OCI-LY7 (cell line): Measurements from ENCODE around the gene NCAM1. TPM values are rescaled to one million over a fixed set of nuclear protein-coding genes. Genes with fewer than 3 reads are reported as not detected.
"Not testable (repeated sequence)": the region's sequence is repeated elsewhere in the genome, so short reads cannot be mapped to it uniquely, and the experiment has no call there.

Experiments used
- BruUV-seq: library from RNA; stranded (reverse); fragments of 400-500 nt; replicated peaks from 2 replicates; lab custom pipeline; 2021; lab: Mats Ljungman, UMichigan
- CTCF ChIA-PET: fragments of 300-600 bp; sonication (Branson Sonifier 250); formaldehyde crosslinking; loops from one replicate; lab custom pipeline; 2022; ENCODE audit warnings: antibody characterized with exemption; ENCODE audit not compliant: unreplicated experiment; lab: Charles Lee
- POLR2A ChIA-PET: fragments of 300-600 bp; sonication (Branson Sonifier 250); formaldehyde crosslinking; loops from one replicate; lab custom pipeline; 2022; ENCODE audit warnings: antibody characterized with exemption; lab: Charles Lee
- DNase-seq: peaks from one replicate; pipeline ENCODE4 v3.0.0-alpha.2; 2015; ENCODE audit warnings: low spot score
- H2AFZ ChIP-seq: fragments of 200-600 bp; sonication (generic), shearing (Covaris generic); 2 replicates; pipeline ENCODE4 v1.6.1; 2014; ENCODE audit warnings: mild to moderate bottlenecking, antibody characterized with exemption, low read length, moderate library complexity
- H3K27ac ChIP-seq: fragments of 200-600 bp; sonication (generic); 2 replicates; pipeline ENCODE4 v1.5.1; 2014; ENCODE audit warnings: mixed run types, low read depth, mild to moderate bottlenecking, moderate library complexity, low read length, inconsistent platforms; ENCODE audit not compliant: poor library complexity, severe bottlenecking
- H3K36me3 ChIP-seq: fragments of 200-600 bp; sonication (generic); 2 replicates; pipeline ENCODE4 v1.6.1; 2014; ENCODE audit warnings: mild to moderate bottlenecking, antibody characterized with exemption, low read length, moderate library complexity, mixed read lengths; ENCODE audit not compliant: insufficient read depth
- H3K4me1 ChIP-seq: fragments of 200-600 bp; sonication (generic); 2 replicates; pipeline ENCODE4 v1.5.1; 2014; ENCODE audit warnings: mild to moderate bottlenecking, low read length; ENCODE audit not compliant: insufficient read depth, poor library complexity, severe bottlenecking
- H3K4me2 ChIP-seq: fragments of 200-600 bp; sonication (generic); 2 replicates; pipeline ENCODE4 v1.6.1; 2014; ENCODE audit warnings: mild to moderate bottlenecking, low read length
- H3K4me3 ChIP-seq: fragments of 200-600 bp; sonication (generic); 2 replicates; pipeline ENCODE4 v1.5.1; 2014; ENCODE audit warnings: mild to moderate bottlenecking, low read depth, low read length; ENCODE audit not compliant: poor library complexity, severe bottlenecking
- H3K79me2 ChIP-seq: fragments of 200-600 bp; sonication (generic); 2 replicates; pipeline ENCODE4 v1.6.1; 2016; ENCODE audit warnings: low read depth, mild to moderate bottlenecking, low read length, moderate library complexity, mixed read lengths; ENCODE audit not compliant: insufficient read depth
- H3K9me2 ChIP-seq: fragments of 200-600 bp; sonication (generic); 2 replicates; pipeline ENCODE4 v1.6.1; 2016; ENCODE audit warnings: mild to moderate bottlenecking, low read length, mixed read lengths; ENCODE audit not compliant: insufficient read depth
- H3K9me3 ChIP-seq: fragments of 200-600 bp; sonication (generic); 2 replicates; pipeline ENCODE4 v1.6.1; 2014; ENCODE audit warnings: mild to moderate bottlenecking, mixed run types, low read length, mixed read lengths
- H4K20me1 ChIP-seq: fragments of 200-600 bp; sonication (generic); 2 replicates; pipeline ENCODE4 v1.6.1; 2014; ENCODE audit warnings: mild to moderate bottlenecking, antibody characterized with exemption, low read length, moderate library complexity, mixed read lengths; ENCODE audit not compliant: insufficient read depth
- EZH2phosphoT487 ChIP-seq: fragments of 200-600 bp; sonication (generic); IDR thresholded peaks from 2 replicates; pipeline ENCODE4 v1.6.1; 2018; ENCODE audit warnings: low read depth, borderline replicate concordance, mild to moderate bottlenecking, mixed run types, antibody characterized with exemption, low read length, moderate library complexity, mixed read lengths
- intact Hi-C: fragments of 100-400 bp; cut with micrococcal nuclease; formaldehyde crosslinking; loops from one replicate; pipeline ENCODE4 v1.10.0; 2022; ENCODE audit not compliant: unreplicated experiment
- total RNA-seq, 2 experiments: library from RNA; depleted of rRNA in 1 of 2; stranded (reverse); fragments of >200 nt in 1 of 2; shearing (Covaris generic) in 1 of 2; gene quantifications; 2 replicates each; pipeline ENCODE4 v1.2.3, GENCODE V29; 2014 to 2022
- TF ChIP-seq, protein P1 (sequence below): fragments of 200-600 bp; sonication (generic); conservative IDR thresholded peaks from 2 replicates; pipeline ENCODE4 v1.5.1; 2014; ENCODE audit warnings: mild to moderate bottlenecking, antibody characterized with exemption, low read length, moderate library complexity, mixed read lengths

NCAM1 gene
- total RNA-seq, 2 experiments from 2014 or later, result not detected

DNA sequence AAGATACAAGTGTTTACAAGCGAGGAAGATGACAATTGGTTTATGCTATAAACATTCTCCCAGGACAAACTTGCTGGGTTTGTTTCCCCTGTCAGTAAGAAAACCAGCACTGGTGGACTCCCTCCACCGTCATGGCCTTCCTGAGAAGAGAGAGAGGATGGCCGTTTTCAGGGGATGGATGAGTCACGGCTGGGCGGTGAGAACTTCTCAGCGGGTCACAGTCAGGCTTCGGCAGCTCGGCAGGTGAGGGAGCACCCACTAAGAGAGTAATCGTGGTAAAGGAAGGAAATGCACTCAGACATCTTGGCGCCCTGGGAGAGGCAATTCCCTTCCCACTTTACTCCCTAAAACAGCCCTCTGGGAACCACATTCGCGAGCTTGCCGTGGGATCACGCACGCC, 83.9 kb downstream of the NCAM1 start:
- Histone ChIP-seq H3K36me3 (no peaks in the 10 kb centered on the region), H3K4me3 (no peak overlapping the region), H3K27ac (no peak overlapping the region), H3K9me3 (no peaks in the 10 kb centered on the region), H3K9me2 (no peaks in the 10 kb centered on the region), H4K20me1 (no peaks in the 10 kb centered on the region), H3K79me2 (no peaks in the 10 kb centered on the region), H3K4me1 (no peaks in the 10 kb centered on the region), H3K4me2 (no peak overlapping the region), H2AFZ (no peak overlapping the region)
- no peak for DNase-seq
- ChIA-PET POLR2A (no interaction called here), CTCF (no interaction called here)
- no peak for TF ChIP-seq EZH2phosphoT487
- TF ChIP-seq, protein P1, sequence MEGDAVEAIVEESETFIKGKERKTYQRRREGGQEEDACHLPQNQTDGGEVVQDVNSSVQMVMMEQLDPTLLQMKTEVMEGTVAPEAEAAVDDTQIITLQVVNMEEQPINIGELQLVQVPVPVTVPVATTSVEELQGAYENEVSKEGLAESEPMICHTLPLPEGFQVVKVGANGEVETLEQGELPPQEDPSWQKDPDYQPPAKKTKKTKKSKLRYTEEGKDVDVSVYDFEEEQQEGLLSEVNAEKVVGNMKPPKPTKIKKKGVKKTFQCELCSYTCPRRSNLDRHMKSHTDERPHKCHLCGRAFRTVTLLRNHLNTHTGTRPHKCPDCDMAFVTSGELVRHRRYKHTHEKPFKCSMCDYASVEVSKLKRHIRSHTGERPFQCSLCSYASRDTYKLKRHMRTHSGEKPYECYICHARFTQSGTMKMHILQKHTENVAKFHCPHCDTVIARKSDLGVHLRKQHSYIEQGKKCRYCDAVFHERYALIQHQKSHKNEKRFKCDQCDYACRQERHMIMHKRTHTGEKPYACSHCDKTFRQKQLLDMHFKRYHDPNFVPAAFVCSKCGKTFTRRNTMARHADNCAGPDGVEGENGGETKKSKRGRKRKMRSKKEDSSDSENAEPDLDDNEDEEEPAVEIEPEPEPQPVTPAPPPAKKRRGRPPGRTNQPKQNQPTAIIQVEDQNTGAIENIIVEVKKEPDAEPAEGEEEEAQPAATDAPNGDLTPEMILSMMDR, result no peak
- no TSS peak for BruUV-seq
- intact Hi-C loops, result no loop called here

DNA sequence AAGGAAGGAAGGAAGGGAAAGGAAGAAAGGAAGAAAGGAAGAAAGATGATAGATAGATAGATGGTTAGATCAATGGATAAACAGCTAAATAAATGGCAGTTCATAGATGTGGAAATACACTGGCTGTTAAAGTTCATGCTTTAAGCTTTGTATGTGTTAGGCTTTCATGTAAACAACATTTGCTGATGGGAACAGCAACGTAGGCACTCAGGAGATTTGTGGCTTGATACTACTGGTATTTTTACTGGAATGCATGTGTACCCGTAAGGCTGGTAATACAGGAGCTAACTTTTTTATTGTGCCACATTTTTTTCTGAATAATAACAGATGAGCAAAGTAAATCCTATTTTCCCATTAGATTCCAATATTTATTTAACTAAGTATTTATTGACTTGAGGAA, 85.6 kb downstream of the NCAM1 start:
- no peak for DNase-seq
- Histone ChIP-seq H3K79me2 (no peaks in the 10 kb centered on the region), H3K4me3 (no peak overlapping the region), H3K4me1 (no peaks in the 10 kb centered on the region), H2AFZ (no peak overlapping the region), H3K4me2 (no peak overlapping the region), H3K27ac (no peak overlapping the region), H3K9me3 (no peaks in the 10 kb centered on the region), H3K36me3 (no peaks in the 10 kb centered on the region), H4K20me1 (no peaks in the 10 kb centered on the region), H3K9me2 (no peaks in the 10 kb centered on the region)
- no peak for TF ChIP-seq EZH2phosphoT487
- ChIA-PET POLR2A (no interaction called here), CTCF (no interaction called here)
- intact Hi-C loops, result no loop called here
- BruUV-seq, result no TSS peak

DNA sequence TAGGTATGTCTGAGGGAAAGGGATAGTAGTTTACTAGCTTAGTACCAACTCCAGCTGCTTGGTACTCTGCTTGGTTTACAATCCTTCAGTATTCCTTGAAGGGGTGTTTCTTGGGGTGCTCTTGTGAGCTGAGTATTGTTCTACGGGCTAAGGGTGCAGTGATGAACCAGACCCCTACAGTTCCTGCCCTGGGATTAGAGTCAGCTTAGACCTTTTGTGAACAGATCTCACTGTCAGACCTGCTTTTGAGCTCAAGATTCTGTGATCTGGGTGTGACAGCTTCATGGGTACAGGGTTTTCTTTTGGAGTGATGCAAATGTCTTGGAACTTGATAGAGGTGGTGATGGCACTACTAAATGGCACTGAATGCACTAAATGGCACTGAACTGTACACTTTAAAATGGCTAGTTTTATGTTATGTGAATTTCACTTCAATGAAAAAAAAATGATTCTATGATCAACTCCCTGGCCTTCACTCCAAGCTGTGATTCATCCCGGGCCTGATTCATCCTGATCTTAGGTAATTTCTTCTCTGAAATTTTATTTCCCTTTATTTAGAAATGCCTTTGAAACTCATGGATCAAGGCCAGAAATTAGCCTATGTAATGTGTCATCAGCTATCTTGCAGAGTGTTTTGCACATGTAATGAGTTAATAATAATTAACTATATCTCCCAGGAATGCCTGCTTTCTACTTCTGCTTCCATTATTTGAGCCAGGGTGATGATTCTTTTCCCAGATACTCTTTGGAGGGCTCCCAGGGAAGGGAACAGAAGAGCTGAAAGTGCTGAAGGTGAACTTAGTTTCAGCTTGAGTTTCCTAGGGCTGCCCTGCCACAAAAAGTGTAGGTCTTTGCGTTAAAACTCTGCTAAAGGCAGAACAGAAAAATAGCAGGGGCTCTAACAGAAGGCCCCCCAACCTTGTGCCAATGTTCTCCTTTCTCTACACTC, 87.9 kb downstream of the NCAM1 start:
- ChIA-PET POLR2A (interaction anchor here (0.6 kb wide), 2 partner anchors 23 to 119 kb away, joined by 3 to 4 read pairs; no protein-coding TSS in a partner anchor), CTCF (no interaction called here)
- TF ChIP-seq EZH2phosphoT487, result no peak
- TF ChIP-seq, protein P1, result no peak

DNA sequence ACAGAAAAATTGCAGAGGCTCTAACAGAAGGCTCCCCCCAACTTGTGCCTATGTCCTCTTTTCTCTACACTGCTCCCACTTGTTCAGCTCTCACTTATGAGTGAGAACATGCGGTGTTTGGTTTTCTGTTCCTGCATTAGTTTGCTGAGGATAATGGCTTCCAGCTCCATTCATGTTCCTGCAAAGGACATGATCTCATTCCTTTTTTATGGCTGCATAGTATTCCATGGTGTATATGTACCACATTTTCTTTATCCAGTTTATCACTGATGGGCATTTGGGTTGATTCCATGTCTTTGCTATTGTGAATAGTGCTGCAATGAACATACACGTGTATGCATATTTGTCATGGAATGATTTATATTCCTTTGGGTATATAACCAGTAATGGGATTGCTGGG, 91.8 kb downstream of the NCAM1 start:
- H3K4me3 ChIP-seq, H3K9me2 ChIP-seq, H3K4me2 ChIP-seq, H3K36me3 ChIP-seq, H3K9me3 ChIP-seq, H3K79me2 ChIP-seq, intact Hi-C loops, H3K27ac ChIP-seq, BruUV-seq, DNase-seq, CTCF ChIA-PET, H2AFZ ChIP-seq, POLR2A ChIA-PET, H4K20me1 ChIP-seq, H3K4me1 ChIP-seq: not testable (repeated sequence)

More for the DNA sequence above, 87.9 kb downstream of the NCAM1 start:
- no peak overlapping the region for H3K4me3 ChIP-seq
- no peaks in the 10 kb centered on the region for H3K9me3 ChIP-seq
- H3K4me2 ChIP-seq, result no peak overlapping the region
- no peaks in the 10 kb centered on the region for H3K36me3 ChIP-seq
- intact Hi-C loops, result no loop called here
- H4K20me1 ChIP-seq, result no peaks in the 10 kb centered on the region
- H3K4me1 ChIP-seq, result no peaks in the 10 kb centered on the region
- no peaks in the 10 kb centered on the region for H3K9me2 ChIP-seq
- no peaks in the 10 kb centered on the region for H3K79me2 ChIP-seq
- BruUV-seq, result no TSS peak
- no peak overlapping the region for H2AFZ ChIP-seq
- DNase-seq, result no peak
- H3K27ac ChIP-seq, result no peak overlapping the region
